GM23338 (cell line): ENCODE results near the gene HMGCS2.

Experiments used
- CREB1 ChIP-seq: fragments of 250-450 bp; sonication (Bioruptor Pico); IDR thresholded peaks from 2 replicates; pipeline ENCODE4 v1.5.0; 2020; ENCODE audit warnings: low read depth, mild to moderate bottlenecking, moderate library complexity
- EZH2 ChIP-seq: fragments of 200-600 bp; sonication (generic); IDR thresholded peaks from one replicate; pipeline ENCODE4 v1.8.0; 2017; ENCODE audit warnings: antibody characterized with exemption, mild to moderate bottlenecking, low read depth; ENCODE audit not compliant: unreplicated experiment
- EZH2phosphoT487 ChIP-seq: fragments of 200-600 bp; sonication (generic); IDR thresholded peaks from one replicate; pipeline ENCODE4 v1.8.1; 2018; ENCODE audit warnings: antibody characterized with exemption; ENCODE audit not compliant: unreplicated experiment
- TF ChIP-seq, protein P1 (sequence below), 2 experiments: fragments of 200-600 bp in 1 of 2; sonication (generic) in 1 of 2; conservative IDR thresholded peaks; 2 replicates each; pipeline versions ENCODE4 v1.5.1 to v1.6.1; 2016 to 2017; ENCODE audit warnings: antibody characterized with exemption in 2 of 2, low read depth in 2 of 2, mild to moderate bottlenecking in 2 of 2, moderate library complexity in 1 of 2

DNA sequence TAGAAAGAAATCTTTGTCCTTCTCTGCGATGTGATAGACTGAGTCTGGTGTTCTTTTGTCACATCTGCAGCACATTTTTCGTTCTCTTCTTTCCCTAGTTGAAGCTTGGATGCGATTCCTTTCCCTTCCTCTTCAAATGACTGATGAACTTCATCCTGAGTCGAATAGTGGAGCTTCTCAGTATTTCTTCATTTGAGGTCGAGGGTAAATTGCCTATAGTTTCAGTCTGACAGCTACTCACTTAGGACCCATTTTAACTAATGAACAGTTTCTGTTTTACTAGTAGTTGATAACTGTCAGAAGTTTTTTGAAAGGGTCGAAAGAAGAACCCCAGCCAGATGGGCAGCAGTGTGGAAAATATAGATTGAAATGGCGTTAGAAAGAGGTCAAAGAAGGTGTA is 47.2 kb upstream of the HMGCS2 start:
- no peak for TF ChIP-seq EZH2phosphoT487
- TF ChIP-seq, protein P1, sequence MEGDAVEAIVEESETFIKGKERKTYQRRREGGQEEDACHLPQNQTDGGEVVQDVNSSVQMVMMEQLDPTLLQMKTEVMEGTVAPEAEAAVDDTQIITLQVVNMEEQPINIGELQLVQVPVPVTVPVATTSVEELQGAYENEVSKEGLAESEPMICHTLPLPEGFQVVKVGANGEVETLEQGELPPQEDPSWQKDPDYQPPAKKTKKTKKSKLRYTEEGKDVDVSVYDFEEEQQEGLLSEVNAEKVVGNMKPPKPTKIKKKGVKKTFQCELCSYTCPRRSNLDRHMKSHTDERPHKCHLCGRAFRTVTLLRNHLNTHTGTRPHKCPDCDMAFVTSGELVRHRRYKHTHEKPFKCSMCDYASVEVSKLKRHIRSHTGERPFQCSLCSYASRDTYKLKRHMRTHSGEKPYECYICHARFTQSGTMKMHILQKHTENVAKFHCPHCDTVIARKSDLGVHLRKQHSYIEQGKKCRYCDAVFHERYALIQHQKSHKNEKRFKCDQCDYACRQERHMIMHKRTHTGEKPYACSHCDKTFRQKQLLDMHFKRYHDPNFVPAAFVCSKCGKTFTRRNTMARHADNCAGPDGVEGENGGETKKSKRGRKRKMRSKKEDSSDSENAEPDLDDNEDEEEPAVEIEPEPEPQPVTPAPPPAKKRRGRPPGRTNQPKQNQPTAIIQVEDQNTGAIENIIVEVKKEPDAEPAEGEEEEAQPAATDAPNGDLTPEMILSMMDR (conservative IDR thresholded peaks at IDR 0.05; ENCODE audit: low read depth in 2 of 2), result no peak
- TF ChIP-seq CREB1 (CRISPR knock-in tag), result no peak
- TF ChIP-seq EZH2, result no peak
